HEK293 (cell line): ENCODE measurements around the gene AMACR.

Experiments used
- CTCF ChIA-PET: fragments of 350-600 bp; formaldehyde crosslinking; extraction: SDS; loops from one replicate; lab custom pipeline; 2021; ENCODE audit warnings: antibody characterized with exemption; lab: Yijun Ruan, JAX
- POLR2A ChIA-PET: fragments of 300-600 bp; formaldehyde crosslinking; extraction: SDS; loops from one replicate; lab custom pipeline; 2020; ENCODE audit warnings: antibody characterized with exemption, inconsistent platforms; lab: Yijun Ruan, JAX
- H3K27ac ChIP-seq: fragments of 200-500 bp; sonication (Bioruptor generic); 2 replicates; pipeline ENCODE4 v1.5.1; 2014; ENCODE audit warnings: low read depth, low read length, control low read depth, inconsistent platforms; ENCODE audit errors: extremely low read depth
- H3K36me3 ChIP-seq, 2 experiments: fragments of 200-500 bp in 1 of 2; sonication (Bioruptor generic) in 1 of 2; 1 replicate in 1 of 2; 2 replicates in 1 of 2; pipeline ENCODE4 v1.5.1; 2014 to 2017; ENCODE audit warnings: inconsistent platforms in 2 of 2, low read length in 2 of 2; ENCODE audit not compliant: control insufficient read depth in 2 of 2, insufficient read depth in 1 of 2
- H3K4me1 ChIP-seq: fragments of 200-500 bp; sonication (Bioruptor generic); 2 replicates; pipeline ENCODE4 v1.5.1; 2014; ENCODE audit warnings: mild to moderate bottlenecking, low read length, inconsistent platforms; ENCODE audit not compliant: control insufficient read depth, insufficient read depth
- H3K4me3 ChIP-seq: 2 replicates; pipeline ENCODE4 v1.5.1; 2011; ENCODE audit warnings: low read depth, mild to moderate bottlenecking, control low read depth, low read length, moderate library complexity
- H3K9me3 ChIP-seq: fragments of 200-500 bp; sonication (Bioruptor generic); 2 replicates; pipeline ENCODE4 v1.5.1; 2014; ENCODE audit warnings: low read depth, low read length, inconsistent platforms; ENCODE audit not compliant: control insufficient read depth, insufficient read depth
- FEZF1 ChIP-seq: fragments of 450-650 bp; formaldehyde crosslinking; IDR thresholded peaks from 2 replicates; pipeline ENCODE4 v1.5.1; 2016; ENCODE audit warnings: missing biosample characterization, missing genetic modification characterization
- HOXA7 ChIP-seq: sonication (generic); formaldehyde crosslinking; IDR thresholded peaks from 2 replicates; pipeline ENCODE4 v1.8.1; 2022; ENCODE audit warnings: missing genetic modification reagents, borderline replicate concordance
- INSM2 ChIP-seq: fragments of 450-650 bp; formaldehyde crosslinking; IDR thresholded peaks from 2 replicates; pipeline ENCODE4 v1.5.1; 2016; ENCODE audit warnings: missing biosample characterization, missing genetic modification characterization
- KLF1 ChIP-seq: fragments of 450-650 bp; formaldehyde crosslinking; IDR thresholded peaks from 2 replicates; pipeline ENCODE4 v1.5.1; 2016; ENCODE audit warnings: missing biosample characterization, missing genetic modification characterization
- MZF1 ChIP-seq: fragments of 450-650 bp; formaldehyde crosslinking; IDR thresholded peaks from 2 replicates; pipeline ENCODE4 v1.5.1; 2017; ENCODE audit warnings: missing biosample characterization, missing genetic modification characterization, borderline replicate concordance
- OVOL3 ChIP-seq: fragments of 450-650 bp; formaldehyde crosslinking; IDR thresholded peaks from 2 replicates; pipeline ENCODE4 v1.5.1; 2016; ENCODE audit warnings: missing biosample characterization, missing genetic modification characterization
- PRDM1 ChIP-seq: fragments of 450-650 bp; formaldehyde crosslinking; IDR thresholded peaks from 2 replicates; pipeline ENCODE4; 2016; ENCODE audit warnings: missing biosample characterization, missing genetic modification characterization
- SETDB1 ChIP-seq: IDR thresholded peaks from one replicate; pipeline ENCODE4 v1.6.1; 2017; ENCODE audit warnings: mild to moderate bottlenecking, low read length, moderate library complexity, mixed read lengths; ENCODE audit not compliant: insufficient read length
- YY1 ChIP-seq: fragments of 450-650 bp; formaldehyde crosslinking; IDR thresholded peaks from 2 replicates; pipeline ENCODE4 v1.5.1; 2018; ENCODE audit warnings: missing biosample characterization, missing genetic modification characterization
- YY2 ChIP-seq: fragments of 450-650 bp; formaldehyde crosslinking; IDR thresholded peaks from 2 replicates; pipeline ENCODE4 v1.5.1; 2016; ENCODE audit warnings: missing biosample characterization, missing genetic modification characterization
- ZBTB11 ChIP-seq: fragments of 450-650 bp; formaldehyde crosslinking; conservative IDR thresholded peaks from 2 replicates; pipeline ENCODE4 v1.5.1; 2016; ENCODE audit warnings: low read depth, missing biosample characterization, missing genetic modification characterization
- ZFP3 ChIP-seq: fragments of 450-650 bp; formaldehyde crosslinking; IDR thresholded peaks from 2 replicates; pipeline ENCODE4 v1.5.1; 2016; ENCODE audit warnings: low read depth, missing biosample characterization, missing genetic modification characterization
- ZFP37 ChIP-seq: fragments of 450-650 bp; formaldehyde crosslinking; IDR thresholded peaks from 2 replicates; pipeline ENCODE4 v1.5.1; 2016; ENCODE audit warnings: missing biosample characterization, missing genetic modification characterization
- ZFP69B ChIP-seq: fragments of 450-650 bp; formaldehyde crosslinking; IDR thresholded peaks from 2 replicates; pipeline ENCODE4 v1.5.1; 2016; ENCODE audit warnings: missing biosample characterization, missing genetic modification characterization
- ZNF175 ChIP-seq: fragments of 450-650 bp; formaldehyde crosslinking; IDR thresholded peaks from 2 replicates; pipeline ENCODE4 v1.5.1; 2016; ENCODE audit warnings: missing biosample characterization, missing genetic modification characterization
- ZNF184 ChIP-seq: fragments of 450-650 bp; IDR thresholded peaks from 2 replicates; pipeline ENCODE4 v1.5.1; 2018; ENCODE audit warnings: missing biosample characterization, mild to moderate bottlenecking, missing genetic modification characterization
- ZNF311 ChIP-seq: fragments of 450-650 bp; formaldehyde crosslinking; IDR thresholded peaks from 2 replicates; pipeline ENCODE4 v1.5.1; 2017; ENCODE audit warnings: missing biosample characterization, missing genetic modification characterization, borderline replicate concordance
- ZNF391 ChIP-seq: fragments of 450-650 bp; formaldehyde crosslinking; IDR thresholded peaks from 2 replicates; pipeline ENCODE4 v1.5.1; 2016; ENCODE audit warnings: low read depth, missing biosample characterization, missing genetic modification characterization, borderline replicate concordance
- ZNF529 ChIP-seq: fragments of 450-650 bp; formaldehyde crosslinking; IDR thresholded peaks from 2 replicates; pipeline ENCODE4 v1.5.1; 2017; ENCODE audit warnings: missing genetic modification characterization, missing biosample characterization; ENCODE audit not compliant: insufficient replicate concordance
- ZNF558 ChIP-seq: fragments of 450-650 bp; formaldehyde crosslinking; IDR thresholded peaks from 2 replicates; pipeline ENCODE4 v1.5.1; 2016; ENCODE audit warnings: missing biosample characterization, missing genetic modification characterization
- ZNF596 ChIP-seq: fragments of 450-650 bp; IDR thresholded peaks from 2 replicates; pipeline ENCODE4 v1.5.0; 2018; ENCODE audit warnings: missing biosample characterization, mild to moderate bottlenecking, missing genetic modification characterization, moderate library complexity
- ZNF600 ChIP-seq: fragments of 450-650 bp; formaldehyde crosslinking; IDR thresholded peaks from 2 replicates; pipeline ENCODE4 v1.5.1; 2016; ENCODE audit warnings: missing biosample characterization, missing genetic modification characterization
- ZNF654 ChIP-seq: fragments of 450-650 bp; formaldehyde crosslinking; IDR thresholded peaks from 2 replicates; pipeline ENCODE4 v1.5.1; 2016; ENCODE audit warnings: low read depth, missing biosample characterization, missing genetic modification characterization
- ZNF704 ChIP-seq: fragments of 450-650 bp; formaldehyde crosslinking; IDR thresholded peaks from 2 replicates; pipeline ENCODE4 v1.5.1; 2016; ENCODE audit warnings: missing biosample characterization, missing genetic modification characterization

The AMACR gene

GRCh38 chr5:34051374-34051980 lies 43.6 kb upstream of the AMACR start:
- H3K4me3 ChIP-seq = no peak overlapping the region
- ChIA-PET CTCF (interaction anchor here (0.5 kb wide), 1 partner anchor 57 kb away, joined by 3 read pairs; no protein-coding TSS in a partner anchor), POLR2A (no interaction called here)
- no peaks in the 10 kb centered on the region for H3K36me3 ChIP-seq
- H3K9me3 ChIP-seq = no peaks in the 10 kb centered on the region
- no peak overlapping the region for H3K27ac ChIP-seq
- TF ChIP-seq OVOL3 (tag by site-specific recombination) = no peak
- no peak for TF ChIP-seq ZBTB11 (tag by site-specific recombination)
- TF ChIP-seq INSM2 (tag by site-specific recombination) = no peak
- no peak for TF ChIP-seq KLF1 (tag by site-specific recombination)
- H3K4me1 ChIP-seq = no peaks in the 10 kb centered on the region

- TF ChIP-seq ZNF596 (0 out of 2 replicates have a peak, but pooled peaks have one; percentile 50), ZFP37 (tag by site-specific recombination) (no peak)
- TF ChIP-seq, all 188 proteins: peak for 1
- Histone ChIP-seq H3K27ac (no peak overlapping the region), H3K9me3 (no peaks in the 10 kb centered on the region), H3K36me3 (no peaks in the 10 kb centered on the region), H3K4me1 (no peaks in the 10 kb centered on the region), H3K4me3 (no peak overlapping the region)
- ChIA-PET CTCF (no interaction called here), POLR2A (no interaction called here)
These were observed 40.1 kb upstream of the AMACR start for GRCh38 chr5:34047774-34048572.

- TF ChIP-seq ZNF529 (tag by site-specific recombination) (no peak), ZNF311 (tag by site-specific recombination) (no peak), HOXA7 (CRISPR knock-in tag) (no peak), ZFP69B (no peak), SETDB1 (no peak), YY2 (tag by site-specific recombination) (no peak), ZNF184 (tag by site-specific recombination) (no peak), ZNF175 (no peak), ZNF391 (no peak), PRDM1 (tag by site-specific recombination) (no peak), ZNF704 (tag by site-specific recombination) (no peak), ZNF558 (tag by site-specific recombination) (no peak), ZFP3 (no peak), FEZF1 (tag by site-specific recombination) (no peak), ZNF600 (tag by site-specific recombination) (no peak), ZNF654 (tag by site-specific recombination) (no peak), MZF1 (no peak), YY1 (tag by site-specific recombination) (no peak)
- no peaks in the 10 kb centered on the region for H3K36me3 ChIP-seq
- no peak overlapping the region for H3K4me3 ChIP-seq
- no peaks in the 10 kb centered on the region for H3K9me3 ChIP-seq
- no peak overlapping the region for H3K27ac ChIP-seq
- H3K4me1 ChIP-seq = no peaks in the 10 kb centered on the region
- POLR2A ChIA-PET = no interaction called here
- CTCF ChIA-PET = no interaction called here
These were observed 39.3 kb upstream of the AMACR start for GRCh38 chr5:34047143-34047542.
